Amniotic stem cell (primary cell): Measurements from ENCODE around the gene TSPAN7.

ENCODE experiments used
- DNase-seq: peaks from one replicate; lab custom pipeline; 2025; lab: John Stamatoyannopoulos, UW

The TSPAN7 gene

GRCh38 chrX:38649221-38649620, 87.9 kb downstream of the TSPAN7 start:
- DNase-seq: no peak

DNA sequence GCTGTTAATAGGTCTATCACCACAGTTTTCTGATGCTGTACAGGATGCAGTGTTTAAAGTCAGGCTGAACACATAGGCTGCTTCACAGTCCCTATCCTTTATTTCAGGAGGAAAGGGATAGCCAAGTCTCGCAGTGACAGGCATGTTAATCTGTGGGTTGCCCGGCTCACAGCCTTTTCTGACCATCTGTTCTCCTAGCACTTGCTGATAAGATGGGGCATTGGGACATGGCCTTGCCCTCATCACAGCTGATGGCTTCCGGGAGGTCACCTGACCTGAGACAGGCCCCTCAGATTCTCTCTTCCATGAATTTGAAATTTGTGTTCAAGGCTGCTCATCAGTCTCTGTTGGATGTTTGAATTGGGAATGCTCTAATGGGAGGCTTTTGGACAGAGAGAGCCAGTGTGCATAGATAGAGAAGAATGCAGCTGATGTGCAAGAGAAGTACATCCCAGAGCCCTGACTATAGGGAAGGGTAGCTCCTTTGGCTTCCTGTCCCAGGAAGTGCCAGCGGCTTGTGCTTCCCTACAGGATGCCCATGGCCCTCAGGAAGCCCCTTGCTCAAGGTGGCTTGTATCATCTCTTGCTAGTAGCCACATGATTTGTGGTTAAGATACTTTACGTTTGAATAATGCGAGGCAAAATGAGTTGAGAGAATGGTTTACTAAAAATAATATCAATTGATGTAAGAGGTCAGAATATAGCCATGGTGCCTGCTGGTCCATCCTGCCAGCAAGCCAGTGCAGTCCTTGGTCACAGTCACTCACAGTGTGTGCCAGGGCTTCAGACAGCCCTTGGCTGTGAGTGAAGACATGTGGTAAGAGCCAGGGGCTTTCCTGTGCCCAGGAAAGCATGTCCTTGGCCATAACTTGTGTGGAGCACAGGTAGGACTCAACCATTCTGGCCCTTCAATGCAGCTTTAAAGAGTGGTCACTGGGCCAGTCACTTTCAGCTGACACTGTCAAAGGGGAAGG, 88.6 kb downstream of the TSPAN7 start:
- no peak for DNase-seq

DNA sequence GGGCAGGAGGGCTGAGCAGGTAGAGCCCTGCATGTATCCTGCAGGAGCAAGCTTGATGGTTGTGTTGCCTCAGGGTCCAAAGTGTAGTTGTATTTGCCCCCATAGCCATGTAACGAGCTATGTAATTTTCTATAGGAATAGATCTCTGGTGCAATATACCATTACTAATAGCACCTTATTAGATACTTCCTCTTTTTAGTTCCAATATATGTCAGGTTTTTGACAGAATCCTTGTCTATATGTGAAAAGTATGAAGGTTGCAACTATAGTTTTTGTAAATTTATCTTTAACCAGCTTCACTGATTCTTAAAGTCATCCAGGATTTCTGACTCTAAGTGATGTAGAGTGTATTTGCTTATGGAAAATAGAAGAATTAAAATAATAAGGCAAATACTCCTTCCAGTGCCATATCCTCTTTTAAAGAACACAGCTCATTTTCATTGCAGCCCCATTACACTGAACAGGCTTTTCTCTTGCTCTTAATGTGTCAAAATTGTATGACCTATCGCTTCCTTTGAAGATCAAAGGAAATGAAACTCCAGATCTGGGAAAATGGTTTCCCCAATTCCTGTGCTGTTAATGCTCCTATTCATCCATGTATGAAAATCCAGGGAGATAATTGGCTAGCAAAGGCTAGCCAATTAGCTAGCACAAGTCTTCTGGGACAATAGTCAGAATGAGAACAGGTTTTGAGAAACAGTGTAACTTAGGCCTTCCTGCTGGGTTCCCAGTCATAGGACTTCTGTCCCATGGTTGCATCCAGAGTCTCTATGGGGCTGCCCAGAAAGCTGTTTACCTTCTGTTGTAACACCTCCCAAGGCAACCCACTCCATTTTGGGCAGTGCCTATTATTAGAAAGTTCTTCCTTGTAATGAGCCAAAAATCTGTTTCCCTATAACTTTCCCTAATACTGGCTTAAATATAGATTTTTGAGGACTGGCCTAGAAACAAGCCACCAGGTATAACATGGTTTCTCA, 90.6 kb downstream of the TSPAN7 start:
- no peak for DNase-seq

DNA sequence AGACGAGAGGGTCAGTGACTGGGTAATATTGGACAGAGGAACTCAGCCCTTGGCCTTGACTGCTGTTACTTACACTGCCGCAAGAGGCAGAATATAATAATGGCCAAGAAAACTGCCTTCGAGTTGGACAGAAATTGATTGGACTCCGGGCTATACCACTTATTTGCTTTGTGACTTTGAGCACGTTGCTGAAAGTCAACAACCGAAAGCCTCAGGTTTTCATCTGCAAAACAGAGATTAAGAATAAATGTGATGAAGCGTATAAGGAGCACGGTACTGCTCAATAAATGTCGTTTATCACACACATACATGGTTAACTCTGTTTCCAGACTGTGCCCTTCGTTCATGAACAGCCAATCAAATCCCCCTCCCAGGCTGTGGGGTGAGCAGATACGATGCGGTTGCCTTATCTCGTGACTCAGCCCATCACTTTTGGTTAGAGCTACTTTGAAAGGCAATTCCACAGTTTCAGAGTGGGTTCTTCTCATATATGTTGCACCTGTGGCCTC, 91.6 kb downstream of the TSPAN7 start:
- DNase-seq: no peak

DNA sequence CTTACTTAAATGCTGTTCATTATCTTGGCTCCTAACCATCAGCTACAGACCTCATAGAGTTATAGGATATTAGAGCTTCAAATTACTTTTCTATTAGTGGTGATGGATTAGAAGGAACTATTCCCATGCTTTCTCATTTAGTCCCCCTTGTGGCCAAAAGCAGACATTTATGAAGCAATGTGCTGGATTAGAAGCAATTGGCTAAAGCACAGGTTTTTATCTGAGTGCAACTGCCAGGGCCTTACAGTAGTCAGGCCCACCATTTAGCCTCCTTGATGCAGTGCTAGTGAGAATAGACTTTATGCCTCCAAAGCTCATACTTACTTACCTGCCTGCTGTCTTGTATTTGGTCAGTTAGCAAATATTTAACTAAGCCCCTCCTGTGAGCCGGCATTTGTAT, 93.0 kb downstream of the TSPAN7 start:
- no peak for DNase-seq

GRCh38 chrX:38656350-38656915, 95.1 kb downstream of the TSPAN7 start:
- no peak for DNase-seq

DNA sequence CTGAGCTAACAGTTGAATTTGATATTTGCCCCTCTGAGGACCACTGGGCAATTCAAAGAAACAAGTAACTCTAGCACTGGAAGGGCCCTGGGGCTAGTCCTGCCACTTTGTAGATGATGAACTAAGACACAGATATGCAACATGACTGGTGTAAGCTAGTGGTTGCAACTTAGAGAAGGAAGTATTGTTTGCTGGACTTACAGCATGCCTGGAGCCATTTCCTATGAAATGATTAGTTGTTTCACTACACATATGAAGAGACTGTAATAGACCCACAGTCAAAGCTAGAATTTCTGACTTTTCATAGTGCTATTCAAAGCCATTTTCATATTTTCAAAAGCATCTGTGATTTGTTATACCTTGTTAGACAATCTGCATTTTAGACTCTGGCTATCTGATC, 96.2 kb downstream of the TSPAN7 start:
- DNase-seq: no peak

DNA sequence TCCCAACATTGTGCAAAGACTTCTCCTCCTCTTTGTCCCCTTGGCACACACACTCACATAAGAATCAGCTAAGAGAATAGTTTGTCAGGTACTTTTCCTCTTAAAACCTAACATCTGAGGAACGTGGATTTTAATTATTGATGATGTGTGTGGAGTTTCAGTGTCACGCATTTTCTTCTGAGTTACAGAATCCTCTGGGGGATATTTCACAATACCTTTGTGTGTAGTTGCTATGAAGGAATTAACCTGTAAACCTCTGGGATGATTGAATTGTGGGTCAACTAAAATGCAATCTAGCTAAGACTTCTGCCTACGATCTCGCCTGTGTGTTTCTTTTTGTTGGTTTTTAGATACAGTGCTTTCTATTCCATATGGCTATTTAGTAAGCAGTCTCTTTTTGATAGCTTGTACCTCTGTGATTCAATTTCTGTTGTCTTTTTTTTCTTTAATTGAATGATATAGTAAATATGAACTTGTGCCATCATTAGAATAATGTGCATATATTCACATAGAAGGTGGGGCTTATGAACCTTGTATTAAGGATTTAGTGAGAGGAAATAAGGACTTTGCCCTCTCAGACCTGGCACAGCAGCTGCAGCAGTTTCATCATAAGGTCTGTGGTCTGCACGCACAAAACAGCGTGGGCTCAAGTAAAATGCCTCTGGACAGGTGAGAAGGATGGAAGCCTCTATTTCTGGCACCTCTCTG, 99.2 kb downstream of the TSPAN7 start:
- DNase-seq: no peak

DNA sequence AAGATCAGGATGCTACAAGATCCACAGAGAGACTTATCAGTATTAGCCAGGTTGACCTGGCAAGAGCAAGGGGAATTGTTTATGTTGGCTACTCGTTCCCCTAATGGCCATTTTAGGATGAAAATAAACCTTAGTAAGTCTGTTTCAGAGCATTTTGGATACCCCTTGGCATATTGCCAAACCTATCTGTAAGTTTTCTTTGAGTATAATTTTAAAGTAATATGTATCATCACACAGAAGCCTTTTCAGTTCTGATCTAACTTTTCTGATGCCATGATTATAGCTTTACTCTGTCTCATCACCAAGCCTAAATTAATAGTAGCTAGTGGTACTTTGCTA, 99.7 kb downstream of the TSPAN7 start:
- DNase-seq: no peak

GRCh38 chrX:38661561-38661960, 100.2 kb downstream of the TSPAN7 start:
- DNase-seq: no peak

GRCh38 chrX:38662640-38663039, 101.3 kb downstream of the TSPAN7 start:
- no peak for DNase-seq

DNA sequence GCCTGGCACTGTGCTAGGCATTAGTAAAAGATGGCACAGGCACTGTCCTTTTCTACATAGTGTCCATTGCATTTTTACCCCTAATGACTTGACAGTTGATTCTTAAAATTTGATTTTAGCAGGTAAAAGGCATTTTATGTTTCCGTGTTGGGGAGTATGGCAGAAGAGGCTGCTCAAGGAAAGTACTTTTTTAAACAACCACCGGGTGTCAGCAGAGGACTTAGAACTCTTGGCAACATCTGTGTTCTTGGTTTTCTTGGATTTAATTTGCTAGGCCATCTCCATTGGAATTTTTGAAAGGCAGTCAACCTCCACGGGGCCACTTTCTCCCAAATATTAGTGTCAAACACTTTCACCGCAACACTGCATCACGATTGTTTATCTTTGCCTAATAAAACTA, 102.9 kb downstream of the TSPAN7 start:
- peak; percentile 3 for DNase-seq

DNA sequence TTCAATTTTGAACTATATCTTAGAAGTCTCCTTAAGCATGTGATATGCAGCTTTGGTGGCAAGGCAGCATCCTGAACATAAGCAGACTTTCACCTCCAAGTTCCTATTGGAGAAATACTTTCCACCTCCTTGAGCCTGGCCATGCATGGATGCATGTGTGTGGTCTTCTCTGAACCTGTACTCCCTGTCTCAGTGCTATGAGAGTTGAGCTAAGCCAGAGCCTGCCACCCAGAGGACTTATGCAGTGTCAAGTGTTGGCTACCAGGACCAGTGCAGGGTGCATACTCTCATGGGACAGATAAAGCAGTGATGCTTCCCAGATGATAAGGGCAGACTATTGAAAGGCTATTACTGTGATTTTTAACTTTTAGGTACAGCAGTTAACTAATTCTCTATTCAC, 105.6 kb downstream of the TSPAN7 start:
- no peak for DNase-seq

GRCh38 chrX:38668771-38669170, 107.4 kb downstream of the TSPAN7 start:
- no peak for DNase-seq

DNA sequence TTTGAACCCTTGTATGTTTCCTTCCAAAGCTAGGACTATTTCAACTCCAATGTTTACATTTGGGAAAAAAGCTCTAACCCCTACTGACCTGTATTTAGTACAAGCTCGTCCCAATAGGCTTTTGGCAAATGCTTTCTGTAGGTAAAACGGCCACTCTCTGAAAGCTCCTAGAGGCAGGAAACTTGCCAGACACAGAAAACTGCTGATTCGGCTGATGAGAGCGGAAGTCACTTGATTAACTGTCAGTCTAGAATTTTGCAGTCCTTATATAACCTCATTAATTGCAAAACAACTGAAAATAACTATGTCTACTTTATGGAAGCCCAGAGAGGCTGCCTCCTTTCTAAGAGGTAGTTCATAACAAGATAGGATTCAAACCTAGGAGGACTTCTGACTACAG, 108.1 kb downstream of the TSPAN7 start:
- DNase-seq: no peak

- no peak for DNase-seq
These were observed 111.3 kb downstream of the TSPAN7 start for GRCh38 chrX:38672646-38673045.

DNA sequence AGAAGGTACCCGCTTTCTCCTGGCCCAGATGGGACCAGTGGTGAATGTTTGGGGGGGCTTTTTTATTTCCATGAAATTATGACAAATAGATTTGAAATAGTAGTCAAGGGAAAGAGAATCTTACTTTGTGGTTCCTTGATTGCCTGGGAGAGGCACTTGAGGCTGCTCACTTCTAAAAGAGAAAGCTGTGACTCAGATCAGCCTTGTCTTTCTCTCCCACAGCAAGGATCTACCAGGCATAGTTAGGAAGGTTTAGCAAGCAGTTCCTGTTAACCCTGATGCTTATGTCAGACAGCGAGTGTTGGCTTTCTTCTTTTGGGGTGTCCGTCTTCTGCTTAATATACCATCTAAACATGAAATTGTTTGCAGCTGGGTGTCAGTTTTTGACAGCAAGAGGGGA, 114.5 kb downstream of the TSPAN7 start:
- DNase-seq: no peak

GRCh38 chrX:38678183-38678582, 116.8 kb downstream of the TSPAN7 start:
- DNase-seq: no peak

GRCh38 chrX:38678821-38679220, 117.5 kb downstream of the TSPAN7 start:
- no peak for DNase-seq

DNA sequence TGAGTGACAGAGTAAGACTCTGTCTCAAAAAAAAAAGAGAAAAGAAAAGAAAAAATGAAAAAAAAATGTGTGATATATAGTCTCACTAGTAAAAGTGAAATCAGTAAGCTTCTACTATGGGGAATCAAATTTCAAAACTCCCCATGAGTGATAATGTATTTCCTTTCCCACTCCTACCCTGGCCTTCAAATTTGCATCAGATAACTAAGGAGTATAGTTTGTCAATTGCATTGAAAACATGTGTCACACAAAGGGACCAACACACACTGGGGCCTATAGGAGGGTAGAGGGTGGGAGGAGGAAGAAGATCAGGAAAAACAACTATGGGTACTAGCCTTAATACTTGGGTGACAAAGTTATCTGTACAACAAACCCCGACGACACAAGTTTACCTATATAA, 118.4 kb downstream of the TSPAN7 start:
- no peak for DNase-seq

DNA sequence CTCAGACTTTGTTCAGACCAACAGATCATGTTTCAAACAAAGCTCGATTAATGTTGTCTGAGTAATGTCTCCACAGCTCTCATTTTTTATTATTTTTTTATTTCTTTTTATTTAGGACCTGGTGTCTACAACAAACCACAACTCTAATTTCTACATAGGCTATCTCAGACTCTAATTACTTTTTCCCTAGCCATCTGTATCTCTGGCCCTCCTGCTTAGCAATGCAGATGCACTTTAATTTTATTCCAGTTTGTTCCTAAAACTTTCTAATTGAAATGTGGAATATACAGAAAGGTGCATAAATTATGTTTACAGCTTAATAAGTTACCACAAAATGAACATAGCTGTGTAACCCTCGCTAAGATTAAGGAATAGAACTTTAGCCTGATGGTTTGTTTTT, 120.8 kb downstream of the TSPAN7 start:
- DNase-seq: no peak

DNA sequence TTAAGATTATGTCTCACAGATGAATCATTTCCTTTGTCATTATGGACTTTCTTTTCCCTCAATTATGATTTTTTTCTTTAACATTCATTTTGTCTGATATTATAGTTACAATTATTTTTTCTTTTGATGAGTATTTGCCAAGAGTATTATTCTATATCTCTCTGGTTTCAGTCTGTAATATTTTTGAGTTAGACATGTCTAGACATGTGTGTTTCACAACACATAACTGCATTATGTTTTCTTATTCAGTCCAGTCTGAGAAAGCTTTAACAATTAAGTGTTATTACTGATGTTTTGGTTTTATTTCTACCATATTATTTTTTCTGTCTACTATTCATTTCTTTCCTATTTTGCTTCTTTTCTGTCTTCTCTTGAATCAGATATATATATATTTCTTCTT, 131.6 kb downstream of the TSPAN7 start:
- no peak for DNase-seq
